ENCODE measurements around the gene ZBTB38.

DNA sequence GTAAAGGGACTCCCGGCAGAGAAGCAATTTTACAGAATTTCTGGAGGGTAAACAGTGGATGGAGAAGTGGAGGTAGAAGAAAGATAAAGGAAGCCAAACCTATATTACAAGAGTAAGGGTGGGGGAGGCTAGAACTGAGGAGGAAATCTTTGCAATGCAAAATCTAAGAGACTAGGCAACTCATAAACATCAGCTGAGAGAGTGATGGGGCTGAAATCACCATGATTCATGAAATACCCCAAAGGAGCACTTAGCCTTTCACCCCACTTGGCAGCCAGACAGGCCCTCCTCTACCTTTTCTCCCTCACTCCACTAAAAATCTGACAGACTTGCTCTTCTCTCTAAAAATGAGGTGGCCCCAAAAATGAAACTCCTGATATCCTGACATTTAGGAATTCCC is 19.5 kb upstream of the ZBTB38 start:
- TF ChIP-seq, protein P1, sequence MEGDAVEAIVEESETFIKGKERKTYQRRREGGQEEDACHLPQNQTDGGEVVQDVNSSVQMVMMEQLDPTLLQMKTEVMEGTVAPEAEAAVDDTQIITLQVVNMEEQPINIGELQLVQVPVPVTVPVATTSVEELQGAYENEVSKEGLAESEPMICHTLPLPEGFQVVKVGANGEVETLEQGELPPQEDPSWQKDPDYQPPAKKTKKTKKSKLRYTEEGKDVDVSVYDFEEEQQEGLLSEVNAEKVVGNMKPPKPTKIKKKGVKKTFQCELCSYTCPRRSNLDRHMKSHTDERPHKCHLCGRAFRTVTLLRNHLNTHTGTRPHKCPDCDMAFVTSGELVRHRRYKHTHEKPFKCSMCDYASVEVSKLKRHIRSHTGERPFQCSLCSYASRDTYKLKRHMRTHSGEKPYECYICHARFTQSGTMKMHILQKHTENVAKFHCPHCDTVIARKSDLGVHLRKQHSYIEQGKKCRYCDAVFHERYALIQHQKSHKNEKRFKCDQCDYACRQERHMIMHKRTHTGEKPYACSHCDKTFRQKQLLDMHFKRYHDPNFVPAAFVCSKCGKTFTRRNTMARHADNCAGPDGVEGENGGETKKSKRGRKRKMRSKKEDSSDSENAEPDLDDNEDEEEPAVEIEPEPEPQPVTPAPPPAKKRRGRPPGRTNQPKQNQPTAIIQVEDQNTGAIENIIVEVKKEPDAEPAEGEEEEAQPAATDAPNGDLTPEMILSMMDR (IDR thresholded peaks at IDR 0.05), result no peak
- TF ChIP-seq POLR2A (IDR thresholded peaks at IDR 0.05), result no peak
- TF ChIP-seq EP300 (IDR thresholded peaks at IDR 0.05), result no peak

Measured in tibial nerve (tissue), 4 donors.